WERI-Rb-1 (cell line): ENCODE results near the gene MTCL3.
A peak's percentile ranks its signal among the peaks of the same experiment; 100 is the strongest.

Source experiments
- DNase-seq: peaks from one replicate; pipeline ENCODE4 v3.0.0-alpha.2; 2020
- H3K27ac ChIP-seq: fragments of 250-450 bp; sonication (Bioruptor Pico); 2 replicates; pipeline ENCODE4 v1.5.1; 2020; ENCODE audit warnings: mild to moderate bottlenecking, moderate library complexity
- H3K27me3 ChIP-seq: fragments of 250-450 bp; sonication (Bioruptor Pico); 2 replicates; pipeline ENCODE4 v1.5.1; 2021; ENCODE audit warnings: mild to moderate bottlenecking, low read depth, moderate library complexity; ENCODE audit not compliant: insufficient read depth, severe bottlenecking
- H3K36me3 ChIP-seq: fragments of 250-450 bp; sonication (Bioruptor Pico); 2 replicates; pipeline ENCODE4 v1.5.1; 2020; ENCODE audit warnings: mild to moderate bottlenecking, moderate library complexity
- H3K4me3 ChIP-seq: 2 replicates; pipeline ENCODE4 v1.5.1; 2011; ENCODE audit warnings: low read depth, mild to moderate bottlenecking, control low read depth, low read length
- H3K9me3 ChIP-seq: fragments of 250-450 bp; sonication (Bioruptor Pico); 2 replicates; pipeline ENCODE4 v1.5.1; 2021; ENCODE audit warnings: mild to moderate bottlenecking, moderate library complexity; ENCODE audit not compliant: severe bottlenecking
- CTCF ChIP-seq: IDR thresholded peaks from 2 replicates; pipeline ENCODE4 v1.5.1; 2011; ENCODE audit warnings: low read depth, mild to moderate bottlenecking, control low read depth, inconsistent platforms, low read length

The MTCL3 gene

GRCh38 chr6:127518710-127519468 is at the start of gene MTCL3:
MTCL3 (minus strand) TSS chr6:127519335.
- no peak for TF ChIP-seq CTCF
- Histone ChIP-seq H3K36me3 (peaks cover 32% of the 10 kb centered on the region), H3K27ac (peak within 1 kb of the TSS; percentile 97), H3K27me3 (no peaks in the 10 kb centered on the region), H3K9me3 (no peaks in the 10 kb centered on the region), H3K4me3 (peak within 1 kb of the TSS; percentile 91)
- peak; percentile 96 for DNase-seq

- DNase-seq = no peak
- Histone ChIP-seq H3K27ac (no peak overlapping the region), H3K9me3 (no peaks in the 10 kb centered on the region), H3K27me3 (no peaks in the 10 kb centered on the region), H3K4me3 (no peak overlapping the region), H3K36me3 (no peaks in the 10 kb centered on the region)
- TF ChIP-seq CTCF = no peak
These were observed 48.3 kb upstream of the MTCL3 start for GRCh38 chr6:127567476-127567875.

- Histone ChIP-seq H3K27ac (no peak overlapping the region), H3K27me3 (no peaks in the 10 kb centered on the region), H3K36me3 (no peaks in the 10 kb centered on the region), H3K9me3 (no peaks in the 10 kb centered on the region), H3K4me3 (no peak overlapping the region)
- DNase-seq = no peak
- TF ChIP-seq CTCF = no peak
These were observed 47.5 kb upstream of the MTCL3 start for GRCh38 chr6:127566651-127567050.

- no peaks in the 10 kb centered on the region for H3K9me3 ChIP-seq
- H3K27ac ChIP-seq = no peak overlapping the region
- H3K27me3 ChIP-seq = no peaks in the 10 kb centered on the region
- no peak for DNase-seq
- H3K4me3 ChIP-seq = no peak overlapping the region
- no peak for TF ChIP-seq CTCF
- H3K36me3 ChIP-seq = no peaks in the 10 kb centered on the region
These were observed 47.0 kb upstream of the MTCL3 start for GRCh38 chr6:127566119-127566518.

GRCh38 chr6:127564761-127565160 is 45.6 kb upstream of the MTCL3 start:
- H3K27ac ChIP-seq = no peak overlapping the region
- H3K36me3 ChIP-seq = no peaks in the 10 kb centered on the region
- H3K9me3 ChIP-seq = no peaks in the 10 kb centered on the region
- TF ChIP-seq CTCF = no peak
- H3K27me3 ChIP-seq = no peaks in the 10 kb centered on the region
- no peak for DNase-seq
- no peak overlapping the region for H3K4me3 ChIP-seq

GRCh38 chr6:127561660-127562059 is 42.5 kb upstream of the MTCL3 start:
- TF ChIP-seq CTCF = no peak
- Histone ChIP-seq H3K9me3 (no peaks in the 10 kb centered on the region), H3K27ac (no peak overlapping the region), H3K27me3 (no peaks in the 10 kb centered on the region), H3K4me3 (no peak overlapping the region), H3K36me3 (no peaks in the 10 kb centered on the region)
- DNase-seq = no peak
